Naive thymus-derived CD4-positive, alpha-beta T cell (primary cell): ENCODE data around the gene SUGCT. TPM values are rescaled to one million over a fixed set of nuclear protein-coding genes. Genes with fewer than 3 reads are reported as not detected.

Experiments
- ATAC-seq: fragments of 150-1000 bp; cut with Tn5 transposase; 2 replicates; pipeline ENCODE4 v1.10.0; 2021; ENCODE audit warnings: mild to moderate bottlenecking, moderate library complexity
- CTCF ChIA-PET: fragments of 350-600 bp; sonication (Branson Sonifier 250); formaldehyde crosslinking; loops from one replicate; lab custom pipeline; 2021; ENCODE audit warnings: antibody characterized with exemption; lab: Charles Lee
- POLR2A ChIA-PET: fragments of 350-600 bp; sonication (Branson Sonifier 250); formaldehyde crosslinking; loops from one replicate; lab custom pipeline; 2021; ENCODE audit warnings: antibody characterized with exemption, inconsistent platforms; lab: Charles Lee
- DNase-seq, 9 donors: peaks; one replicate each; pipeline versions ENCODE4 v3.0.0 to v3.0.0-alpha.2; 2020 to 2022; ENCODE audit warnings: mixed read lengths in 1 of 9
- H3K27ac ChIP-seq: one replicate; pipeline ENCODE4 v1.7.0; 2013; ENCODE audit warnings: mild to moderate bottlenecking, low read depth, low read length, moderate library complexity
- H3K27me3 ChIP-seq, 2 donors: one replicate each; pipeline ENCODE4 v1.7.0; 2013; ENCODE audit warnings: low read length in 2 of 2, mild to moderate bottlenecking in 2 of 2, moderate library complexity in 2 of 2; ENCODE audit not compliant: control insufficient read depth in 2 of 2, insufficient read depth in 2 of 2
- H3K36me3 ChIP-seq, 3 experiments: 1 replicate in 2 of 3; 2 replicates in 1 of 3; pipeline ENCODE4 v1.7.0; 2013; ENCODE audit warnings: low read length in 3 of 3, mild to moderate bottlenecking in 3 of 3, moderate library complexity in 1 of 3; ENCODE audit not compliant: insufficient read depth in 3 of 3, control insufficient read depth in 2 of 3
- H3K4me1 ChIP-seq, 2 donors: one replicate each; pipeline ENCODE4 v1.7.0; 2013; ENCODE audit warnings: low read length in 2 of 2, mild to moderate bottlenecking in 2 of 2, moderate library complexity in 1 of 2; ENCODE audit not compliant: control insufficient read depth in 2 of 2, insufficient read depth in 2 of 2
- H3K4me3 ChIP-seq: 2 replicates; pipeline ENCODE4 v1.7.0; 2013; ENCODE audit warnings: mild to moderate bottlenecking, low read length
- H3K9me3 ChIP-seq, 3 experiments: 1 replicate in 2 of 3; 2 replicates in 1 of 3; pipeline ENCODE4 v1.7.0; 2013; ENCODE audit warnings: low read length in 3 of 3; ENCODE audit not compliant: control insufficient read depth in 2 of 3
- H3K27ac Mint-ChIP-seq, 9 donors: one replicate each; pipeline ENCODE4 v1.8.0; 2020 to 2022; ENCODE audit warnings: mixed read lengths in 9 of 9, mild to moderate bottlenecking in 8 of 9, moderate library complexity in 5 of 9, inconsistent platforms in 2 of 9
- H3K27me3 Mint-ChIP-seq, 5 donors: one replicate each; pipeline ENCODE4 v1.8.0; 2021 to 2022; ENCODE audit warnings: mixed read lengths in 5 of 5, mild to moderate bottlenecking in 1 of 5
- H3K36me3 Mint-ChIP-seq, 5 donors: one replicate each; pipeline ENCODE4 v1.8.0; 2020 to 2022; ENCODE audit warnings: mixed read lengths in 5 of 5, mild to moderate bottlenecking in 3 of 5, inconsistent platforms in 1 of 5
- H3K4me1 Mint-ChIP-seq, 7 donors: one replicate each; pipeline ENCODE4 v1.8.0; 2020 to 2022; ENCODE audit warnings: mixed read lengths in 7 of 7, mild to moderate bottlenecking in 3 of 7, inconsistent platforms in 1 of 7
- H3K4me3 Mint-ChIP-seq, 10 donors: one replicate each; pipeline ENCODE4 v1.8.0; 2020 to 2022; ENCODE audit warnings: mild to moderate bottlenecking in 10 of 10, mixed read lengths in 10 of 10, moderate library complexity in 6 of 10, inconsistent platforms in 2 of 10
- H3K9me3 Mint-ChIP-seq, 11 donors: one replicate each; pipeline ENCODE4 v1.8.0; 2020 to 2022; ENCODE audit warnings: mixed read lengths in 11 of 11, mild to moderate bottlenecking in 4 of 11, inconsistent platforms in 1 of 11, moderate library complexity in 1 of 11
- intact Hi-C, 2 donors: fragments of 100-400 bp; cut with micrococcal nuclease; formaldehyde crosslinking; loops; one replicate each; pipeline ENCODE4 v1.15.1; 2023
- polyA plus RNA-seq, 2 donors: library from polyadenylated mRNA; unstranded; fragments of 300-500 nt; fragmentation: Illumina TruSeq; gene quantifications; one replicate each; pipeline ENCODE4 v1.2.3, GENCODE V29; 2021
- total RNA-seq, 6 experiments: library from RNA in 5 of 6; stranded (reverse) in 5 of 6; gene quantifications; 1 replicate in 5 of 6; 2 replicates in 1 of 6; pipeline ENCODE4 v1.2.3 and lab custom pipeline; 2021 to 2026

Gene SUGCT
- total and polyA plus RNA-seq, 7 experiments from 2014 or later = 0.95 to 2.7 (median 2.2) TPM; not detected in 1

DNA sequence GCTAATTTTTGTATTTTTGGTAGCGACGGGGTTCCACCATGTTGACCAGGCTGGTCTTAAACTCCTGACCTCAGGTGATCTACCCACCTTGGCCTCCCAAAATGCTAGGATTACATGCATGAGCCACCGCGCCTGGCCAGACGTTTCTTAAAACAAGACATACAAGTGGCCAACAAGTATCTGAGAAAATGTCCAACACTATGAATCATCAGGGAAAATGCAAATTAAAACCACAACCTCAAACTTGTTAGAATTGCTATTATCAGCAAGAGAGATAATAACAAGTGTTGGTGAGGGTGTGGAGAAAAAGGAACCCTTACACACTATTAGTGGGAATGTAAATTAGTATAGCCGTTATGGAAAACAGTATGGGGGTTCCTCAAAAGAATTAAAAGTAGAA, 148.6 kb downstream of the SUGCT start:
- Histone ChIP-seq H3K4me3 (no peak overlapping the region), H3K27me3 (no peaks in the 10 kb centered on the region), H3K36me3 (no peaks in the 10 kb centered on the region), H3K9me3 (no peaks in the 10 kb centered on the region), H3K27ac (no peak overlapping the region), H3K4me1 (no peaks in the 10 kb centered on the region)
- Mint-ChIP-seq H3K4me3 (no peak overlapping the region), H3K27ac (no peak overlapping the region), H3K27me3 (peaks cover 0 to 5% (median 0%) of the 10 kb centered on the region in 5 donors), H3K4me1 (peaks cover 0 to 1% (median 0%) of the 10 kb centered on the region in 7 donors), H3K36me3 (peaks cover 0 to 7% (median 4%) of the 10 kb centered on the region in 5 donors), H3K9me3 (peaks cover 0 to 7% (median 4%) of the 10 kb centered on the region in 11 donors)
- no peak for DNase-seq
- ChIA-PET POLR2A (no interaction called here), CTCF (no interaction called here)
- intact Hi-C loops = no loop called here
- ATAC-seq = no peak

DNA sequence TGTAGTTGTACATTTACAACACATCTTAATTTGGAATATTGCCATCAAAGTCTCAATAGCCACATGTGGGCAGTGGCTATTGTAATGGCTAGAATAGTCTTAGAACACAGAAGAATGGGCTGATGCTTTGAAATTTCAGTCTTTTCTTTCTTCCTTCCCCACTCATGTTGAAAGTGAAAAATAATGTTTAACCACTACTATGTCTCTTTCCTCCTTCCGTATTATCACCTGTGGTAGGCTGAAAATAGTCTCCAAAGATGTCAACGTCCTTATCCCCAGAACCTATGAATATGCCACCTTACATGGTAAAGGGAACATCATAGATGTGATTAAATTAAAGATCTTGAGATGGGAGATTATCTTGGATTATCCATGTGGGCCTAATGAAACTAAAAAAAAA, 154.0 kb downstream of the SUGCT start:
- H3K9me3 ChIP-seq = no peaks in the 10 kb centered on the region
- H3K36me3 Mint-ChIP-seq = peaks cover 0 to 4% (median 0%) of the 10 kb centered on the region in 5 donors
- DNase-seq (no peak), ATAC-seq (no peak)
- H3K27me3 Mint-ChIP-seq = peaks cover 0 to 3% (median 0%) of the 10 kb centered on the region in 5 donors
- ChIA-PET CTCF (no interaction called here), POLR2A (no interaction called here)
- H3K9me3 Mint-ChIP-seq = peaks cover 0 to 7% (median 0%) of the 10 kb centered on the region in 11 donors
- no peak overlapping the region for H3K27ac ChIP-seq
- H3K4me1 ChIP-seq = no peaks in the 10 kb centered on the region
- H3K4me3 Mint-ChIP-seq = no peak overlapping the region
- no peak overlapping the region for H3K27ac Mint-ChIP-seq
- no peak overlapping the region for H3K4me3 ChIP-seq
- no peaks in the 10 kb centered on the region for H3K4me1 Mint-ChIP-seq
- no peaks in the 10 kb centered on the region for H3K36me3 ChIP-seq
- intact Hi-C loops = no loop called here
- H3K27me3 ChIP-seq = no peaks in the 10 kb centered on the region

DNA sequence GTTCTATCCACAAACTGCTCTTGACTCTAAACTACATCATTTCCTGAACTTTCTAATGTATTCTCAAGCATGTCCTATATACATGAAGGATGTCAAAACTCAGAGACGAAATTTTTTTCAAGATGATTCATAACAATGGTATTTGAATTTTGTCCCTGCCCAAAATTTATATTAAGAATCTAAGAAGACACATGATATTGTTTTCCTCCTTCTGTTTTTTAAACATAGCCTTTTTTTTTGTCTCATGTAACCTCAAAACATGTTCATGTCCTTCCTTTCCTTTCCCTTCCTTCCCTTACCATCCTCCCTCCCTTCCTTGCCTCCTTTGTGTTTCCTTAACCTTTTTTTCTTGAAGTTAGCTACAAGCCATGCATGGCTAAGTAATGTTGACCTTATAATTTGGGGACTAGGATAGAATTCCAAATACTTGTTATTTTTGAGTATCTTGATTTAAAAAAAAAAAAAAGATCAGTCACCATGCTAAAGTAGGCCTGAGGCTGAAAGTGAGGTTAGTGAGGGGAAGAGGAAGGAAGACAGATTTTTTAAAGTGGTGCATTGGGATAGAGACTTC, 163.0 kb downstream of the SUGCT start:
- Mint-ChIP-seq H3K27me3 (no peaks in the 10 kb centered on the region), H3K4me1 (peaks cover 0 to 5% (median 4%) of the 10 kb centered on the region in 7 donors), H3K27ac (no peak overlapping the region), H3K9me3 (peaks cover 0 to 2% (median 0%) of the 10 kb centered on the region in 11 donors), H3K4me3 (no peak overlapping the region), H3K36me3 (peaks cover 0 to 5% (median 0%) of the 10 kb centered on the region in 5 donors)
- POLR2A ChIA-PET = no interaction called here
- no peaks in the 10 kb centered on the region for H3K36me3 ChIP-seq
- ATAC-seq (no peak), DNase-seq (no peak)
- H3K9me3 ChIP-seq = no peaks in the 10 kb centered on the region
- intact Hi-C loops = no loop called here
- H3K27ac ChIP-seq = no peak overlapping the region
- CTCF ChIA-PET = no interaction called here
- no peaks in the 10 kb centered on the region for H3K4me1 ChIP-seq
- no peak overlapping the region for H3K4me3 ChIP-seq
- no peaks in the 10 kb centered on the region for H3K27me3 ChIP-seq

DNA sequence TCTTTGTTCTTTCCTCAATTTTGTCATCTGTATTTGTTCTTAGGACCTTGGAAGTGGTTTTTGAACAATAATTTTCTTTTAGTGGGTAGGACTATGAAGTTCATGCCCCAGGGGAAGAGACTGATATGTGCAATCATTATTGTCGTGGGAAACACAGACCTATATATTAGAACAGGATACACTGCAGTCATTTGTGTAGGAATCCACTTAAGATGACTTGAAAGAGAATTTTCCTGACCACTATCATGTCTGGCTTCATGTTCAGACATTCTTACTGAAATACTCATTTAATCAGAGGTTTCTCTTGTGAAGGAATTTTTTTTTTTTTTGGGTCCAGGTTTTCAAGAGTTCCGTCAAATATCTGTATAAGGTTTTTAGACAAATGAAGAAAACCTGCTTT, 163.6 kb downstream of the SUGCT start:
- DNase-seq (no peak), ATAC-seq (no peak)
- ChIA-PET CTCF (no interaction called here), POLR2A (no interaction called here)
- Mint-ChIP-seq H3K27ac (no peak overlapping the region), H3K36me3 (peaks cover 0 to 5% (median 0%) of the 10 kb centered on the region in 5 donors), H3K4me3 (no peak overlapping the region), H3K27me3 (no peaks in the 10 kb centered on the region), H3K4me1 (peaks cover 0 to 5% (median 4%) of the 10 kb centered on the region in 7 donors), H3K9me3 (peaks cover 0 to 2% (median 0%) of the 10 kb centered on the region in 11 donors)
- intact Hi-C loops = no loop called here
- no peaks in the 10 kb centered on the region for H3K9me3 ChIP-seq
- H3K4me3 ChIP-seq = no peak overlapping the region
- H3K36me3 ChIP-seq = no peaks in the 10 kb centered on the region
- H3K27ac ChIP-seq = no peak overlapping the region
- no peaks in the 10 kb centered on the region for H3K27me3 ChIP-seq
- H3K4me1 ChIP-seq = no peaks in the 10 kb centered on the region

DNA sequence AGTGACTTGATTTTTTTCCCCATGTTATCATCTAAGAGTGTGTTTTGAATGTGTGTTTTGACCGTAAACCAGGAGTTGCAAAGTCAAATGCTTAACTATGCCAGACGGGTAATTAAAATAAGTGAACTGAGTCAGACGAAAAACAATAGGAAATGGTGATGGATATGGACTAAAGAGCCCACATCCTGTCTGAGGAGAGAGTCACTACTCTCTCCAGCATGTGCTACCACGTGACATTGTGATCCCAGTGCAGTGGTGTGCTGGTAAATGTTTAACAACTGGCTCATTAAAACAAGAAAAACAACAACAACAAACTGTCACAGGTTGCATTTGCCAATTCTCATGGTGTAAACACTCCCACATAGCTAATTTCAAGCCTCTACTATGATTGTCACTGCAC, 164.3 kb downstream of the SUGCT start:
- ATAC-seq (no peak), DNase-seq (no peak)
- Histone ChIP-seq H3K27me3 (no peaks in the 10 kb centered on the region), H3K27ac (no peak overlapping the region), H3K36me3 (no peaks in the 10 kb centered on the region), H3K9me3 (no peaks in the 10 kb centered on the region), H3K4me3 (no peak overlapping the region), H3K4me1 (no peaks in the 10 kb centered on the region)
- intact Hi-C loops = no loop called here
- Mint-ChIP-seq H3K27ac (peak overlapping the region in 2 of 9 donors; percentile 16 to 54), H3K36me3 (peaks cover 0 to 5% (median 0%) of the 10 kb centered on the region in 5 donors), H3K9me3 (peaks cover 0 to 4% (median 0%) of the 10 kb centered on the region in 11 donors), H3K4me1 (peaks cover 0 to 5% (median 4%) of the 10 kb centered on the region in 7 donors), H3K27me3 (no peaks in the 10 kb centered on the region), H3K4me3 (no peak overlapping the region)
- ChIA-PET POLR2A (no interaction called here), CTCF (no interaction called here)

DNA sequence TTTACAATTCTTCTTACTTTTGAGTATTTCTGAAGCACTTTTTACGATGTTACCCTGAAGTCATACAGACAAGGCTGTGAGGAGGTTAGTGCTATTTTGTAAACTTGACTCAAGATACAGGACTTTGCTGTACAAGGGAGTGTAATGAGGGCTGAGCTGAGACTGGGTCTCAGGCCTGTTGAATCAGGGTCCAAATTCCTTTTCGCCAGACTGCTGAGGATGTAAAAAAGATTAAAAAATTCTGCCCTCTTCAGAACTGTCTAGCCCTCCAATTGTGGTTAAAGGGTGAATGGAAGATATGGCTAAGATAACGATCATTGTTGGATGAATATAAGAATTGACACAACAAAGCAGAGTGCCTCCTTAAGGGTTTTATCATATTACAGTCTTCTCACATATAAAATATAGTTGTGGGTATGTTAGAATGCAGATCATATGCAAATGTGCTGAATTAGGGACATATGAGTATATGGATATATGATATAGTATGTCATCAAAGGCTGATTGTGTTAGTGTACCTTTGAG, 165.4 kb downstream of the SUGCT start:
- H3K4me1 ChIP-seq = no peaks in the 10 kb centered on the region
- Mint-ChIP-seq H3K9me3 (peaks cover 0 to 4% (median 0%) of the 10 kb centered on the region in 11 donors), H3K4me1 (peaks cover 0 to 5% (median 4%) of the 10 kb centered on the region in 7 donors), H3K4me3 (no peak overlapping the region), H3K27ac (no peak overlapping the region), H3K27me3 (peaks cover 0 to 4% (median 0%) of the 10 kb centered on the region in 5 donors), H3K36me3 (peaks cover 0 to 5% (median 0%) of the 10 kb centered on the region in 5 donors)
- no peaks in the 10 kb centered on the region for H3K9me3 ChIP-seq
- no peak overlapping the region for H3K27ac ChIP-seq
- H3K4me3 ChIP-seq = no peak overlapping the region
- intact Hi-C loops = no loop called here
- H3K36me3 ChIP-seq = no peaks in the 10 kb centered on the region
- DNase-seq (no peak), ATAC-seq (no peak)
- ChIA-PET POLR2A (no interaction called here), CTCF (no interaction called here)
- no peaks in the 10 kb centered on the region for H3K27me3 ChIP-seq
